K562 (cell line): ENCODE measurements around the gene ZFYVE16. TPM values are rescaled to one million over a fixed set of nuclear protein-coding genes. Genes with fewer than 3 reads are reported as not detected.
"Not testable (repeated sequence)": the region's sequence is repeated elsewhere in the genome, so short reads cannot be mapped to it uniquely, and the experiment has no call there.

ENCODE experiments used
- ATAC-seq: fragments of 200-7000 bp; cut with Tn5 transposase; 3 replicates; pipeline ENCODE4 v1.9.1; 2020; ENCODE audit warnings: moderate library complexity
- BruUV-seq: library from RNA; stranded (reverse); fragments of 400-500 nt; replicated peaks from 2 replicates; lab custom pipeline; 2021; lab: Mats Ljungman, UMichigan
- CTCF ChIA-PET: fragments of 300-600 bp; formaldehyde crosslinking; extraction: SDS; loops from one replicate; lab custom pipeline; 2021; ENCODE audit warnings: low intra/inter-chr PET ratio; lab: Yijun Ruan, JAX
- POLR2A ChIA-PET: fragments of 300-600, 350-650 bp; sonication (Branson Sonifier 250); formaldehyde crosslinking; extraction: SDS; loops from one replicate; lab custom pipeline; 2021; ENCODE audit warnings: antibody characterized with exemption, inconsistent platforms; lab: Yijun Ruan, JAX
- DNase-seq, 4 experiments: peaks; one replicate each; pipeline versions ENCODE4 v3.0.0 to v3.0.0-alpha.2; 2011 to 2018; ENCODE audit warnings: low spot score in 3 of 4, mixed read lengths in 3 of 4; ENCODE audit errors: extremely low read depth in 1 of 4
- FAIRE-seq: peaks from 2 replicates; lab custom pipeline; 2011; peaks lifted over from hg19 to GRCh38; lab: Jason Lieb, UNC
- H2AFZ ChIP-seq: 2 replicates; pipeline ENCODE4 v1.6.0; 2011; ENCODE audit warnings: low read depth, low read length, control low read depth, inconsistent platforms
- H3K27ac ChIP-seq: fragments of 200-600 bp; 3 replicates; pipeline ENCODE4 v1.8.0; 2011; ENCODE audit warnings: low read depth, mild to moderate bottlenecking, control low read depth, inconsistent platforms, low read length, moderate library complexity, mixed read lengths; ENCODE audit errors: extremely low read depth
- H3K27me3 ChIP-seq, 2 experiments: fragments of 300-600 bp in 1 of 2; 2 replicates in 1 of 2; 3 replicates in 1 of 2; pipeline versions ENCODE4 v1.6.0 to v1.8.0; 2011; ENCODE audit warnings: inconsistent platforms in 2 of 2, low read length in 2 of 2, mild to moderate bottlenecking in 1 of 2, mixed read lengths in 1 of 2, moderate library complexity in 1 of 2; ENCODE audit not compliant: control insufficient read depth in 2 of 2, insufficient read depth in 2 of 2
- H3K36me3 ChIP-seq: fragments of 300-600 bp; 3 replicates; pipeline ENCODE4 v1.8.0; 2011; ENCODE audit warnings: mild to moderate bottlenecking, low read length, inconsistent platforms; ENCODE audit not compliant: control insufficient read depth, insufficient read depth
- H3K4me1 ChIP-seq, 2 experiments: fragments of 200-600 bp in 1 of 2; replicated peaks in 1 of 2; 2 replicates in 1 of 2; 3 replicates in 1 of 2; pipeline versions ENCODE4 v1.5.1 to v1.8.0; 2011; ENCODE audit warnings: inconsistent platforms in 2 of 2, low read length in 2 of 2, mild to moderate bottlenecking in 1 of 2, mixed read lengths in 1 of 2, moderate library complexity in 1 of 2; ENCODE audit not compliant: control insufficient read depth in 2 of 2, insufficient read depth in 2 of 2
- H3K4me2 ChIP-seq: 2 replicates; pipeline ENCODE4 v1.6.1; 2011; ENCODE audit warnings: low read length, control low read depth, inconsistent platforms, mixed read lengths; ENCODE audit not compliant: insufficient read depth
- H3K4me3 ChIP-seq: fragments of 200-600 bp; sonication (generic), shearing (Covaris generic); 2 replicates; pipeline ENCODE4 v1.5.1; 2016; ENCODE audit warnings: control low read depth, inconsistent platforms
- H3K79me2 ChIP-seq: fragments of 200-600 bp; 3 replicates; pipeline ENCODE4 v1.8.0; 2011; ENCODE audit warnings: low read length, inconsistent platforms; ENCODE audit not compliant: control insufficient read depth, insufficient read depth
- H3K9ac ChIP-seq, 2 experiments: 2 replicates each; pipeline versions ENCODE4 v1.6.0 to v1.6.1; 2011; ENCODE audit warnings: low read depth in 2 of 2, low read length in 2 of 2, control low read depth in 1 of 2, inconsistent platforms in 1 of 2, mild to moderate bottlenecking in 1 of 2, mixed read lengths in 1 of 2; ENCODE audit not compliant: insufficient read depth in 1 of 2
- H3K9me1 ChIP-seq: one replicate; pipeline ENCODE4 v1.6.0; 2011; ENCODE audit warnings: inconsistent platforms, mild to moderate bottlenecking, low read length, moderate library complexity; ENCODE audit not compliant: control insufficient read depth, insufficient read depth
- H3K9me3 ChIP-seq: replicated peaks from 2 replicates; pipeline ENCODE4 v1.5.1; 2011; ENCODE audit warnings: low read depth, low read length, inconsistent platforms; ENCODE audit not compliant: control insufficient read depth, insufficient read depth
- H4K20me1 ChIP-seq: replicated peaks from 2 replicates; pipeline ENCODE4 v1.6.1; 2011; ENCODE audit warnings: low read length, inconsistent platforms, mixed read lengths; ENCODE audit not compliant: control insufficient read depth, insufficient read depth
- BCOR ChIP-seq: fragments of 450-650 bp; IDR thresholded peaks from 2 replicates; pipeline ENCODE4 v1.6.1; 2016
- RBM25 ChIP-seq: fragments of 200-400 bp; formaldehyde crosslinking; IDR thresholded peaks from 2 replicates; pipeline ENCODE4 v1.6.1; 2018; ENCODE audit warnings: low read length, low read depth, moderate library complexity; ENCODE audit not compliant: severe bottlenecking
- ZNF146 ChIP-seq: IDR thresholded peaks from one replicate; pipeline ENCODE4 v1.6.1; 2018; ENCODE audit warnings: missing compliant biosample characterization; ENCODE audit not compliant: unreplicated experiment
- WGBS: fragments of 100-300 bp; shearing (Covaris generic); methylation state at CpG from one replicate; pipeline ENCODE4 v1.1.6; 2016; ENCODE audit warnings: low coverage, mixed read lengths; ENCODE audit not compliant: insufficient coverage; ENCODE audit errors: missing lambda C conversion rate; 5-methylcytosine and 5-hydroxymethylcytosine counted together
- in situ Hi-C: fragments of 300-500 bp; cut with MboI; formaldehyde crosslinking; loops from 4 replicates; pipeline ENCODE4 v1.15.0; 2018; ENCODE audit warnings: inconsistent platforms, mixed read lengths
- intact Hi-C: fragments of 100-400 bp; cut with micrococcal nuclease; formaldehyde crosslinking; loops from 2 replicates; pipeline ENCODE4 v1.14.2; 2022
- polyA plus RNA-seq, 8 experiments: library from polyadenylated mRNA; depleted of rRNA in 4 of 8; stranded (reverse) in 5 of 8; unstranded in 3 of 8; fragments of >200 nt; fragmentation: Nextera tagmentation in 2 of 8; fragmentation: Illumina TruSeq in 1 of 8; extraction: Ambion mirVana in 2 of 8; extraction: Trizol in 1 of 8; gene quantifications; 2 replicates each; pipeline versions ENCODE4 v1.2.1 to v1.2.3, GENCODE V29; 2011 to 2014; ENCODE audit warnings: inconsistent platforms in 1 of 8, missing spikeins in 1 of 8
- total RNA-seq, 7 experiments: library from RNA; depleted of rRNA in 6 of 7; stranded (reverse); fragments of >200 nt in 6 of 7; fragmentation: Illumina TruSeq in 2 of 7; extraction: Trizol in 2 of 7; gene quantifications; 2 replicates each; pipeline versions ENCODE4 v1.2.1 to v1.2.3, GENCODE V29; 2011 to 2021; ENCODE audit warnings: low replicate concordance in 1 of 7

ZFYVE16 gene
- total and polyA plus RNA-seq, 9 of the 15 experiments (the other 6 are each of a cell fraction or from before 2014, with no cell fraction given), result 6.0 to 18.9 (median 12.5) TPM

DNA sequence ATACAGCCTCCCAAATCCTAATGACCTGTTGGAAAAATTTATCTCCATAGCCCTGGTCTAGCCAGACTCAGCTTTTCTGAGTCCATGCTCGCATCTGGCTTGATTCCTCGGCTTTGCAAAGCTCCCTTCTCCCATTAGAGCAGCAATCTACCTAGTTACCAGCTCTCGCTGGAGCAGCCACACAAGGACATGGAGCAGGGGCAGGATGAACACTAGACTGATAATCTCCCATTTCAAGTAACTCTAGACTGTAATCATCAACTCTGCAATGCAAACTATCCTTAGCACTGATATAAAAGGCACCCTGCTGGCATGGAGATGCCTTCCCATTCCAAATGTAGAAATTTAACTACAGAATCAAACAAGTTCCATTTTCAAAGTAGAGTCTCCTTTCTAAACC lies 17.5 kb upstream of the ZFYVE16 start:
- WGBS, result 2% methylated on average over 3 of the region's 3 CpGs
- H3K79me2 ChIP-seq, H3K27me3 ChIP-seq, DNase-seq, H4K20me1 ChIP-seq, H2AFZ ChIP-seq, H3K4me1 ChIP-seq, H3K9ac ChIP-seq, H3K36me3 ChIP-seq, FAIRE-seq, H3K4me3 ChIP-seq, H3K9me3 ChIP-seq, H3K27ac ChIP-seq, in situ Hi-C loops, intact Hi-C loops, POLR2A ChIA-PET, CTCF ChIA-PET, H3K9me1 ChIP-seq, BruUV-seq, H3K4me2 ChIP-seq, ATAC-seq: not testable (repeated sequence)

DNA sequence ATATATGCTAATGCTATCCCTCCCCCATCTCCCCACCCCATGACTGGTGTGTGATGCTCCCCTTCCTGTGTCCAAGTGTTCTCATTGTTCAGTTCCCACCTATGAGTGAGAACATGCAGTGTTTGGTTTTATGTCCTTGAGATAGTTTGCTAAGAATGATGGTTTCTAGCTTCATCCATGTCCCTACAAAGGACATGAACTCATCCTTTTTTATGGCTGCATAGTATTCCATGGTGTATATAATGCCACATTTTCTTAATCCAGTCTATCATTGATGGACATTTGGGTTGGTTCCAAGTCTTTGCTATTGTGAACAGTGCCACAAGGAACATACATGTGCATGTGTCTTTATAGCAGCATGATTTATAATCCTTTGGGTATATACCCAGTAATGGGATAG lies 16.6 kb upstream of the ZFYVE16 start:
- in situ Hi-C loops, H3K27me3 ChIP-seq, H3K4me1 ChIP-seq, intact Hi-C loops, H3K79me2 ChIP-seq, H3K36me3 ChIP-seq, H3K9me1 ChIP-seq, H3K9ac ChIP-seq, POLR2A ChIA-PET, H2AFZ ChIP-seq, BruUV-seq, ATAC-seq, H3K4me3 ChIP-seq, H4K20me1 ChIP-seq, H3K27ac ChIP-seq, H3K4me2 ChIP-seq, DNase-seq, FAIRE-seq, H3K9me3 ChIP-seq, CTCF ChIA-PET: not testable (repeated sequence)
- peak; percentile 41; the same call in 1 of the 2 replicates for TF ChIP-seq BCOR
- peak; percentile 6 for TF ChIP-seq RBM25
- peak; percentile 87 for TF ChIP-seq ZNF146 (CRISPR knock-in tag)
